ENCODE measurements around the gene CT47C1.

DNA sequence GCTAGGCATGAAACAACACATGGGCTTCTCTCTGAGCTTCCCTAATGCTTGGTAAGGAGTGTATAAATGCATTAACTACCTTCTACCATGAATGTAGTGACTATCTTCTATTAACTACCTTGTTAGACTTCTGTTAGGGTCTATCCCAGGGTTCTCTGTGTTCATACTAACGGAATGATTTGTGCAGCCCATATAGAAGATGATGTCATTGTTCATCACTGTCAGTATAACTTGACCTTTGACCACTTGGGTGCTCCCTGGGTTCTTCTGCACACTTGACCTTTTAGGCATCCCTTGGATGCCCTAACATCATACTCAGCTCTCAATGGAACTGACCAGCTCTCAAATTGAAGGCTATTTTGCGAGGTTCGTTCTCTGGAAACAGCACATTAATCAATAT is 30.8 kb upstream of the CT47C1 start:
- TF ChIP-seq, protein P1, sequence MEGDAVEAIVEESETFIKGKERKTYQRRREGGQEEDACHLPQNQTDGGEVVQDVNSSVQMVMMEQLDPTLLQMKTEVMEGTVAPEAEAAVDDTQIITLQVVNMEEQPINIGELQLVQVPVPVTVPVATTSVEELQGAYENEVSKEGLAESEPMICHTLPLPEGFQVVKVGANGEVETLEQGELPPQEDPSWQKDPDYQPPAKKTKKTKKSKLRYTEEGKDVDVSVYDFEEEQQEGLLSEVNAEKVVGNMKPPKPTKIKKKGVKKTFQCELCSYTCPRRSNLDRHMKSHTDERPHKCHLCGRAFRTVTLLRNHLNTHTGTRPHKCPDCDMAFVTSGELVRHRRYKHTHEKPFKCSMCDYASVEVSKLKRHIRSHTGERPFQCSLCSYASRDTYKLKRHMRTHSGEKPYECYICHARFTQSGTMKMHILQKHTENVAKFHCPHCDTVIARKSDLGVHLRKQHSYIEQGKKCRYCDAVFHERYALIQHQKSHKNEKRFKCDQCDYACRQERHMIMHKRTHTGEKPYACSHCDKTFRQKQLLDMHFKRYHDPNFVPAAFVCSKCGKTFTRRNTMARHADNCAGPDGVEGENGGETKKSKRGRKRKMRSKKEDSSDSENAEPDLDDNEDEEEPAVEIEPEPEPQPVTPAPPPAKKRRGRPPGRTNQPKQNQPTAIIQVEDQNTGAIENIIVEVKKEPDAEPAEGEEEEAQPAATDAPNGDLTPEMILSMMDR (IDR thresholded peaks at IDR 0.05; ENCODE audit: insufficient read depth, low read depth, low read length), result no peak
- no peak for TF ChIP-seq EZH2 (IDR thresholded peaks at IDR 0.05; ENCODE audit: insufficient read depth, low read length)

All from astrocyte (in vitro differentiated cells and primary cell).